Measurements from ENCODE around the gene MRPL1. TPM values are rescaled to one million over a fixed set of nuclear protein-coding genes. Genes with fewer than 3 reads are reported as not detected.

Gene MRPL1
- total RNA-seq, 2 experiments from 2014 or later = 89.5 to 91.2 TPM

Other genes starting within 250 kb of the MRPL1 start
- gene CNOT6L, start 43.5 kb upstream of the MRPL1 start, total RNA-seq = 10 to 100 TPM; 88.4 to 90.6 TPM
- gene FRAS1, start 194.5 kb downstream of the MRPL1 start, total RNA-seq = under 1 TPM in 1 of 2 experiments, not detected in 1; 0.08 TPM

Measured in activated CD8-positive, alpha-beta memory T cell treated with anti-CD3 and anti-CD28 coated beads for 36 hours (primary cell).